K562 (cell line): Measurements from ENCODE around the gene TSEN34. TPM values are rescaled to one million over a fixed set of nuclear protein-coding genes. Genes with fewer than 3 reads are reported as not detected.

Experiments used
- ATAC-seq: fragments of 200-7000 bp; cut with Tn5 transposase; 3 replicates; pipeline ENCODE4 v1.9.1; 2020; ENCODE audit warnings: moderate library complexity
- BruUV-seq: library from RNA; stranded (reverse); fragments of 400-500 nt; replicated peaks from 2 replicates; lab custom pipeline; 2021; lab: Mats Ljungman, UMichigan
- CTCF ChIA-PET: fragments of 300-600 bp; formaldehyde crosslinking; extraction: SDS; loops from one replicate; lab custom pipeline; 2021; ENCODE audit warnings: low intra/inter-chr PET ratio; lab: Yijun Ruan, JAX
- POLR2A ChIA-PET: fragments of 300-600, 350-650 bp; sonication (Branson Sonifier 250); formaldehyde crosslinking; extraction: SDS; loops from one replicate; lab custom pipeline; 2021; ENCODE audit warnings: antibody characterized with exemption, inconsistent platforms; lab: Yijun Ruan, JAX
- DNase-seq, 4 experiments: peaks; one replicate each; pipeline versions ENCODE4 v3.0.0 to v3.0.0-alpha.2; 2011 to 2018; ENCODE audit warnings: low spot score in 3 of 4, mixed read lengths in 3 of 4; ENCODE audit errors: extremely low read depth in 1 of 4
- FAIRE-seq: peaks from 2 replicates; lab custom pipeline; 2011; peaks lifted over from hg19 to GRCh38; lab: Jason Lieb, UNC
- H2AFZ ChIP-seq: 2 replicates; pipeline ENCODE4 v1.6.0; 2011; ENCODE audit warnings: low read depth, low read length, control low read depth, inconsistent platforms
- H3K27ac ChIP-seq: fragments of 200-600 bp; 3 replicates; pipeline ENCODE4 v1.8.0; 2011; ENCODE audit warnings: low read depth, mild to moderate bottlenecking, control low read depth, inconsistent platforms, low read length, moderate library complexity, mixed read lengths; ENCODE audit errors: extremely low read depth
- H3K27me3 ChIP-seq, 2 experiments: fragments of 300-600 bp in 1 of 2; 2 replicates in 1 of 2; 3 replicates in 1 of 2; pipeline versions ENCODE4 v1.6.0 to v1.8.0; 2011; ENCODE audit warnings: inconsistent platforms in 2 of 2, low read length in 2 of 2, mild to moderate bottlenecking in 1 of 2, mixed read lengths in 1 of 2, moderate library complexity in 1 of 2; ENCODE audit not compliant: control insufficient read depth in 2 of 2, insufficient read depth in 2 of 2
- H3K36me3 ChIP-seq: fragments of 300-600 bp; 3 replicates; pipeline ENCODE4 v1.8.0; 2011; ENCODE audit warnings: mild to moderate bottlenecking, low read length, inconsistent platforms; ENCODE audit not compliant: control insufficient read depth, insufficient read depth
- H3K4me1 ChIP-seq, 2 experiments: fragments of 200-600 bp in 1 of 2; replicated peaks in 1 of 2; 2 replicates in 1 of 2; 3 replicates in 1 of 2; pipeline versions ENCODE4 v1.5.1 to v1.8.0; 2011; ENCODE audit warnings: inconsistent platforms in 2 of 2, low read length in 2 of 2, mild to moderate bottlenecking in 1 of 2, mixed read lengths in 1 of 2, moderate library complexity in 1 of 2; ENCODE audit not compliant: control insufficient read depth in 2 of 2, insufficient read depth in 2 of 2
- H3K4me2 ChIP-seq: 2 replicates; pipeline ENCODE4 v1.6.1; 2011; ENCODE audit warnings: low read length, control low read depth, inconsistent platforms, mixed read lengths; ENCODE audit not compliant: insufficient read depth
- H3K4me3 ChIP-seq: fragments of 200-600 bp; sonication (generic), shearing (Covaris generic); 2 replicates; pipeline ENCODE4 v1.5.1; 2016; ENCODE audit warnings: control low read depth, inconsistent platforms
- H3K79me2 ChIP-seq: fragments of 200-600 bp; 3 replicates; pipeline ENCODE4 v1.8.0; 2011; ENCODE audit warnings: low read length, inconsistent platforms; ENCODE audit not compliant: control insufficient read depth, insufficient read depth
- H3K9ac ChIP-seq, 2 experiments: 2 replicates each; pipeline versions ENCODE4 v1.6.0 to v1.6.1; 2011; ENCODE audit warnings: low read depth in 2 of 2, low read length in 2 of 2, control low read depth in 1 of 2, inconsistent platforms in 1 of 2, mild to moderate bottlenecking in 1 of 2, mixed read lengths in 1 of 2; ENCODE audit not compliant: insufficient read depth in 1 of 2
- H3K9me1 ChIP-seq: one replicate; pipeline ENCODE4 v1.6.0; 2011; ENCODE audit warnings: inconsistent platforms, mild to moderate bottlenecking, low read length, moderate library complexity; ENCODE audit not compliant: control insufficient read depth, insufficient read depth
- H3K9me3 ChIP-seq: replicated peaks from 2 replicates; pipeline ENCODE4 v1.5.1; 2011; ENCODE audit warnings: low read depth, low read length, inconsistent platforms; ENCODE audit not compliant: control insufficient read depth, insufficient read depth
- H4K20me1 ChIP-seq: replicated peaks from 2 replicates; pipeline ENCODE4 v1.6.1; 2011; ENCODE audit warnings: low read length, inconsistent platforms, mixed read lengths; ENCODE audit not compliant: control insufficient read depth, insufficient read depth
- ELF4 ChIP-seq: fragments of 450-650 bp; formaldehyde crosslinking; IDR thresholded peaks from 2 replicates; pipeline ENCODE4 v1.4.0; 2022; ENCODE audit warnings: missing genetic modification characterization
- FIP1L1 ChIP-seq: fragments of 200-400 bp; formaldehyde crosslinking; IDR thresholded peaks from 2 replicates; pipeline ENCODE4 v1.6.1; 2018; ENCODE audit warnings: mild to moderate bottlenecking, low read depth, low read length; ENCODE audit not compliant: poor library complexity, severe bottlenecking
- KDM5B ChIP-seq: fragments of 200-600 bp; sonication (generic); IDR thresholded peaks from 2 replicates; pipeline ENCODE4 v1.6.1; 2012; ENCODE audit warnings: low read depth, mild to moderate bottlenecking, moderate library complexity, low read length, control low read depth, inconsistent platforms; ENCODE audit not compliant: insufficient replicate concordance
- LEF1 ChIP-seq: fragments of 450-650 bp; IDR thresholded peaks from 2 replicates; pipeline ENCODE4 v1.6.1; 2016; ENCODE audit warnings: mild to moderate bottlenecking
- NFXL1 ChIP-seq: fragments of 450-650 bp; formaldehyde crosslinking; IDR thresholded peaks from 2 replicates; pipeline ENCODE4 v1.4.0; 2021; ENCODE audit warnings: mild to moderate bottlenecking
- RBM34 ChIP-seq: fragments of 200-400 bp; formaldehyde crosslinking; IDR thresholded peaks from 2 replicates; pipeline ENCODE4 v1.6.1; 2018; ENCODE audit warnings: low read length, borderline replicate concordance; ENCODE audit not compliant: insufficient read depth
- SMAD1 ChIP-seq: fragments of 150-350 bp; IDR thresholded peaks from 2 replicates; pipeline ENCODE4 v1.6.1; 2014; ENCODE audit warnings: low read length, low read depth; ENCODE audit not compliant: partially characterized antibody
- TAF15 ChIP-seq: fragments of 200-400 bp; formaldehyde crosslinking; IDR thresholded peaks from 2 replicates; pipeline ENCODE4 v1.6.1; 2017; ENCODE audit warnings: mild to moderate bottlenecking, low read depth, low read length, moderate library complexity
- TGIF2 ChIP-seq: sonication (generic); formaldehyde crosslinking; IDR thresholded peaks from 2 replicates; pipeline ENCODE4 v1.8.1; 2022; ENCODE audit warnings: mild to moderate bottlenecking, missing genetic modification reagents, moderate library complexity
- ZC3H4 ChIP-seq: sonication (generic); formaldehyde crosslinking; IDR thresholded peaks from 2 replicates; pipeline ENCODE4 v1.9.0; 2021; ENCODE audit warnings: missing genetic modification reagents, borderline replicate concordance
- ZNF586 ChIP-seq: fragments of 450-650 bp; formaldehyde crosslinking; conservative IDR thresholded peaks from 2 replicates; pipeline ENCODE4 v1.4.0; 2020; ENCODE audit warnings: mild to moderate bottlenecking, moderate library complexity
- ZNF780A ChIP-seq: fragments of 250-450 bp; sonication (Bioruptor Pico); IDR thresholded peaks from 2 replicates; pipeline ENCODE4 v1.5.0; 2021; ENCODE audit warnings: mild to moderate bottlenecking
- WGBS: fragments of 100-300 bp; shearing (Covaris generic); methylation state at CpG from one replicate; pipeline ENCODE4 v1.1.6; 2016; ENCODE audit warnings: low coverage, mixed read lengths; ENCODE audit not compliant: insufficient coverage; ENCODE audit errors: missing lambda C conversion rate; 5-methylcytosine and 5-hydroxymethylcytosine counted together
- in situ Hi-C: fragments of 300-500 bp; cut with MboI; formaldehyde crosslinking; loops from 4 replicates; pipeline ENCODE4 v1.15.0; 2018; ENCODE audit warnings: inconsistent platforms, mixed read lengths
- intact Hi-C: fragments of 100-400 bp; cut with micrococcal nuclease; formaldehyde crosslinking; loops from 2 replicates; pipeline ENCODE4 v1.14.2; 2022
- polyA plus RNA-seq, 8 experiments: library from polyadenylated mRNA; depleted of rRNA in 4 of 8; stranded (reverse) in 5 of 8; unstranded in 3 of 8; fragments of >200 nt; fragmentation: Nextera tagmentation in 2 of 8; fragmentation: Illumina TruSeq in 1 of 8; extraction: Ambion mirVana in 2 of 8; extraction: Trizol in 1 of 8; gene quantifications; 2 replicates each; pipeline versions ENCODE4 v1.2.1 to v1.2.3, GENCODE V29; 2011 to 2014; ENCODE audit warnings: inconsistent platforms in 1 of 8, missing spikeins in 1 of 8
- total RNA-seq, 7 experiments: library from RNA; depleted of rRNA in 6 of 7; stranded (reverse); fragments of >200 nt in 6 of 7; fragmentation: Illumina TruSeq in 2 of 7; extraction: Trizol in 2 of 7; gene quantifications; 2 replicates each; pipeline versions ENCODE4 v1.2.1 to v1.2.3, GENCODE V29; 2011 to 2021; ENCODE audit warnings: low replicate concordance in 1 of 7
- TF ChIP-seq, protein P1 (sequence below): fragments of 250-450 bp; sonication (Bioruptor Pico); IDR thresholded peaks from 2 replicates; pipeline ENCODE4 v1.9.0; 2021; ENCODE audit warnings: mild to moderate bottlenecking
- TF ChIP-seq, protein P2 (sequence below), 3 experiments: IDR thresholded peaks in 2 of 3; conservative IDR thresholded peaks in 1 of 3; 2 replicates each; pipeline ENCODE4 v1.5.1; 2011 to 2012; ENCODE audit warnings: low read length in 3 of 3, mild to moderate bottlenecking in 3 of 3, control low read depth in 2 of 3, improper control_type of control experiment in 1 of 3, inconsistent platforms in 1 of 3, low read depth in 1 of 3, mixed read lengths in 1 of 3, moderate library complexity in 1 of 3; ENCODE audit not compliant: insufficient read depth in 2 of 3
- TF ChIP-seq, protein P3 (sequence below): fragments of 250-450 bp; sonication (Bioruptor Pico); IDR thresholded peaks from 2 replicates; pipeline ENCODE4 v1.6.1; 2021; ENCODE audit warnings: mild to moderate bottlenecking
- TF ChIP-seq, protein P4 (sequence below): fragments of 150-350 bp; conservative IDR thresholded peaks from 2 replicates; pipeline ENCODE4 v1.6.1; 2014; ENCODE audit warnings: low read length

The TSEN34 gene
- total and polyA plus RNA-seq, 9 of the 15 experiments (the other 6 are each of a cell fraction or from before 2014, with no cell fraction given): 3.1 to 57.6 (median 29.5) TPM

DNA sequence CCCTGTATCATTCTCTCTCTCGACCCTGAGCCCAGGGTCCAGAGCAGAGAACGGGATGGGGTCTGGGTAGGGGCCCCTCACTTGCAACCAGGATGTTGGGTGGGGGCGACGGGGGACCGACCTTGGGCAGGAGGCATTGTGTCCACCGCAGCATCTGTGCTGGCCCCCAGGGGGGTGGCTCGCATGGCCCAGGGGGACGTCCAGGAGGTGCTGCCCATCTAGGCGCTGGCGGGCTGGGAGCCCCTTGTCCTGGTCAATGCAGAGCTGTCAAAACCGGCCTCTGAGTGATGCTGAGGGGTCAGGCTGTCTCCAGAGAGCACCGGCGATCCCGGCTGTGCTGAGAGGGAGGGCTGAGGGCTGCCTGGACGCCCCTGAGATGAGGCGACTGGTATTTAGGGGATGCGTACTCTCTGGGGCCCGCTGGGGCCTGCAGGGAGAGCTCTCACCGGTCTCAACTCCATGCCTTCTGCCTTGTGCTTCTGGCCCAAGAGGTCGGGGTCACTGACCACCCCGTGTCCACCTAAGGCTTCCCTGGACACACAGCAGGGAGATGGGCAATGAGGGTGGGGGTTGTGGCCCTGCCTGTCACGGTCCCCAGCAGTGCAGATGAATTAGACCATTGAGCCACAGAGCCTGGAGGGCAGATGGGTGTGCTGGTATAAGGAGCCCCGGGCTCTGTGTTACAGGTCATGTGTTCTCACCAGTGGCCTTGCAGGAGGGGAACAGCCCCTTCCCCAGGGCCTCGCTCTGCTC is 18.1 kb downstream of the TSEN34 start:
- Histone ChIP-seq H3K9me1 (peaks cover 23% of the 10 kb centered on the region), H3K9ac (peak overlapping the region; percentile 66 to 86), H3K27ac (peak overlapping the region; percentile 89), H3K4me1 (peaks cover 72 to 76% of the 10 kb centered on the region in 2 experiments), H3K4me3 (no peak overlapping the region), H3K79me2 (peaks cover 65% of the 10 kb centered on the region), H4K20me1 (peaks cover 67% of the 10 kb centered on the region), H2AFZ (no peak overlapping the region), H3K27me3 (no peaks in the 10 kb centered on the region), H3K9me3 (no peaks in the 10 kb centered on the region), H3K36me3 (peaks cover 57% of the 10 kb centered on the region), H3K4me2 (peak overlapping the region; percentile 62)
- in situ Hi-C loops (no loop called here), intact Hi-C loops (loop anchor here (2.0 kb wide), 1 partner anchor 20 kb away; the partner anchor contains the start of gene MBOAT7)
- ChIA-PET POLR2A (interaction anchor here (0.7 to 7.0 kb wide), 13 partner anchors 8 to 1574 kb away, joined by 3 to 66 read pairs (median 5); partner anchors contain the start of genes CNOT3, LENG1, LILRB3 and MBOAT7), CTCF (no interaction called here)
- 29% methylated on average over 20 of the region's 24 CpGs for WGBS
- FAIRE-seq (no peak), ATAC-seq (peak; percentile 5), DNase-seq (peak in 2 of 4 experiments; percentile 28 to 44)
- BruUV-seq: no TSS peak
- TF ChIP-seq ELF4 (CRISPR knock-in tag) (0 out of 2 replicates have a peak, but pooled peaks have one; percentile 19), NFXL1 (CRISPR knock-in tag) (no peak), TAF15 (peak; percentile 63; the same call in 1 of the 2 replicates), ZNF780A (CRISPR knock-in tag) (no peak), ZC3H4 (no peak), FIP1L1 (peak; percentile 76), ZNF586 (CRISPR knock-in tag) (0 out of 2 replicates have a peak, but pooled peaks have one; percentile 50), KDM5B (no peak), SMAD1 (peak; percentile 11), RBM34 (no peak), TGIF2 (CRISPR knock-in tag) (no peak), LEF1 (no peak)
- TF ChIP-seq, protein P1, sequence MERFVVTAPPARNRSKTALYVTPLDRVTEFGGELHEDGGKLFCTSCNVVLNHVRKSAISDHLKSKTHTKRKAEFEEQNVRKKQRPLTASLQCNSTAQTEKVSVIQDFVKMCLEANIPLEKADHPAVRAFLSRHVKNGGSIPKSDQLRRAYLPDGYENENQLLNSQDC (CRISPR knock-in tag): no peak
- TF ChIP-seq, protein P2, sequence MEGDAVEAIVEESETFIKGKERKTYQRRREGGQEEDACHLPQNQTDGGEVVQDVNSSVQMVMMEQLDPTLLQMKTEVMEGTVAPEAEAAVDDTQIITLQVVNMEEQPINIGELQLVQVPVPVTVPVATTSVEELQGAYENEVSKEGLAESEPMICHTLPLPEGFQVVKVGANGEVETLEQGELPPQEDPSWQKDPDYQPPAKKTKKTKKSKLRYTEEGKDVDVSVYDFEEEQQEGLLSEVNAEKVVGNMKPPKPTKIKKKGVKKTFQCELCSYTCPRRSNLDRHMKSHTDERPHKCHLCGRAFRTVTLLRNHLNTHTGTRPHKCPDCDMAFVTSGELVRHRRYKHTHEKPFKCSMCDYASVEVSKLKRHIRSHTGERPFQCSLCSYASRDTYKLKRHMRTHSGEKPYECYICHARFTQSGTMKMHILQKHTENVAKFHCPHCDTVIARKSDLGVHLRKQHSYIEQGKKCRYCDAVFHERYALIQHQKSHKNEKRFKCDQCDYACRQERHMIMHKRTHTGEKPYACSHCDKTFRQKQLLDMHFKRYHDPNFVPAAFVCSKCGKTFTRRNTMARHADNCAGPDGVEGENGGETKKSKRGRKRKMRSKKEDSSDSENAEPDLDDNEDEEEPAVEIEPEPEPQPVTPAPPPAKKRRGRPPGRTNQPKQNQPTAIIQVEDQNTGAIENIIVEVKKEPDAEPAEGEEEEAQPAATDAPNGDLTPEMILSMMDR (IDR thresholded peaks at IDR 0.05 in 2 of 3, conservative IDR thresholded peaks at IDR 0.05 in 1 of 3; ENCODE audit: insufficient read depth in 2 of 3, low read depth in 1 of 3, low read length in 3 of 3): no peak
- TF ChIP-seq, protein P3, sequence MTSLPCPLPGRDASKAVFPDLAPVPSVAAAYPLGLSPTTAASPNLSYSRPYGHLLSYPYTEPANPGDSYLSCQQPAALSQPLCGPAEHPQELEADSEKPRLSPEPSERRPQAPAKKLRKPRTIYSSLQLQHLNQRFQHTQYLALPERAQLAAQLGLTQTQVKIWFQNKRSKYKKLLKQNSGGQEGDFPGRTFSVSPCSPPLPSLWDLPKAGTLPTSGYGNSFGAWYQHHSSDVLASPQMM (CRISPR knock-in tag): no peak
- TF ChIP-seq, protein P4, sequence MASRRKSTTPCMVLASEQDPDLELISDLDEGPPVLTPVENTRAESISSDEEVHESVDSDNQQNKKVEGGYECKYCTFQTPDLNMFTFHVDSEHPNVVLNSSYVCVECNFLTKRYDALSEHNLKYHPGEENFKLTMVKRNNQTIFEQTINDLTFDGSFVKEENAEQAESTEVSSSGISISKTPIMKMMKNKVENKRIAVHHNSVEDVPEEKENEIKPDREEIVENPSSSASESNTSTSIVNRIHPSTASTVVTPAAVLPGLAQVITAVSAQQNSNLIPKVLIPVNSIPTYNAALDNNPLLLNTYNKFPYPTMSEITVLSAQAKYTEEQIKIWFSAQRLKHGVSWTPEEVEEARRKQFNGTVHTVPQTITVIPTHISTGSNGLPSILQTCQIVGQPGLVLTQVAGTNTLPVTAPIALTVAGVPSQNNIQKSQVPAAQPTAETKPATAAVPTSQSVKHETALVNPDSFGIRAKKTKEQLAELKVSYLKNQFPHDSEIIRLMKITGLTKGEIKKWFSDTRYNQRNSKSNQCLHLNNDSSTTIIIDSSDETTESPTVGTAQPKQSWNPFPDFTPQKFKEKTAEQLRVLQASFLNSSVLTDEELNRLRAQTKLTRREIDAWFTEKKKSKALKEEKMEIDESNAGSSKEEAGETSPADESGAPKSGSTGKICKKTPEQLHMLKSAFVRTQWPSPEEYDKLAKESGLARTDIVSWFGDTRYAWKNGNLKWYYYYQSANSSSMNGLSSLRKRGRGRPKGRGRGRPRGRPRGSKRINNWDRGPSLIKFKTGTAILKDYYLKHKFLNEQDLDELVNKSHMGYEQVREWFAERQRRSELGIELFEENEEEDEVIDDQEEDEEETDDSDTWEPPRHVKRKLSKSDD: no peak
